Stimulated activated CD8-positive, alpha-beta memory T cell treated with anti-CD3 and anti-CD28 coated beads, Interleukin-7, amount 100 ng/mL, for 48 hours (primary cell): ENCODE measurements around the gene MCU.
"Not testable (repeated sequence)": the region's sequence is repeated elsewhere in the genome, so short reads cannot be mapped to it uniquely, and the experiment has no call there.

Experiments used
- DNase-seq, 2 donors: peaks; one replicate each; pipeline ENCODE4 v3.0.0-alpha.2; 2020; ENCODE audit warnings: low read depth in 1 of 2; ENCODE audit errors: extremely low read depth in 1 of 2

MCU gene

GRCh38 chr10:72691863-72692743 lies at the start of gene MCU:
Gene MCU (plus strand): TSS chr10:72692143. CDS start chr10:72692152, 9 bp downstream.
- DNase-seq, result peak; percentile 83 to 91

- no peak for DNase-seq
Observed at GRCh38 chr10:72642318-72642717, 49.6 kb upstream of the MCU start.

GRCh38 chr10:72645263-72645858 lies 46.6 kb upstream of the MCU start:
- no peak for DNase-seq

GRCh38 chr10:72646971-72647370 lies 45.0 kb upstream of the MCU start:
- DNase-seq, result not testable (repeated sequence)

- no peak for DNase-seq
Observed at GRCh38 chr10:72648301-72648700, 43.6 kb upstream of the MCU start.

- no peak for DNase-seq
Observed at GRCh38 chr10:72649291-72649690, 42.7 kb upstream of the MCU start.

GRCh38 chr10:72653383-72654096 lies 38.4 kb upstream of the MCU start:
- no peak for DNase-seq

GRCh38 chr10:72654720-72655119 lies 37.2 kb upstream of the MCU start:
- DNase-seq, result no peak

GRCh38 chr10:72658696-72659400 lies 33.1 kb upstream of the MCU start:
- no peak for DNase-seq

- DNase-seq, result no peak
Observed at GRCh38 chr10:72659694-72660093, 32.2 kb upstream of the MCU start.

GRCh38 chr10:72660220-72660619 lies 31.7 kb upstream of the MCU start:
- no peak for DNase-seq

- no peak for DNase-seq
Observed at GRCh38 chr10:72661431-72661830, 30.5 kb upstream of the MCU start.

- DNase-seq, result no peak
Observed at GRCh38 chr10:72663971-72664370, 28.0 kb upstream of the MCU start.

GRCh38 chr10:72665925-72666324 lies 26.0 kb upstream of the MCU start:
- DNase-seq, result no peak

GRCh38 chr10:72667207-72667864 lies 24.6 kb upstream of the MCU start:
- DNase-seq, result no peak

- DNase-seq, result no peak
Observed at GRCh38 chr10:72673280-72673679, 18.7 kb upstream of the MCU start.

GRCh38 chr10:72674174-72674573 lies 17.8 kb upstream of the MCU start:
- not testable (repeated sequence) for DNase-seq

- no peak for DNase-seq
Observed at GRCh38 chr10:72679838-72680241, 12.1 kb upstream of the MCU start.

- DNase-seq, result no peak
Observed at GRCh38 chr10:72682638-72683037, 9.3 kb upstream of the MCU start.

- no peak for DNase-seq
Observed at GRCh38 chr10:72685264-72685921, 6.5 kb upstream of the MCU start.
